Neutrophil (primary cell): Measurements from ENCODE around the gene ARFGEF3.

Experiments used
- H3K27ac ChIP-seq: fragments of 200-600 bp; sonication (generic); 2 replicates; pipeline ENCODE4 v1.5.1; 2016; ENCODE audit warnings: mild to moderate bottlenecking, moderate library complexity
- H3K27me3 ChIP-seq: fragments of 200-600 bp; sonication (generic); 2 replicates; pipeline ENCODE4 v1.6.0; 2016; ENCODE audit warnings: mild to moderate bottlenecking
- H3K36me3 ChIP-seq: fragments of 200-600 bp; sonication (generic); 2 replicates; pipeline ENCODE4 v1.5.1; 2017
- H3K4me1 ChIP-seq, 2 experiments: fragments of 200-600 bp in 1 of 2; sonication (generic) in 1 of 2; 1 replicate in 1 of 2; 2 replicates in 1 of 2; pipeline versions ENCODE4 v1.5.1 to v1.6.1; 2013 to 2016; ENCODE audit warnings: low read depth in 1 of 2, low read length in 1 of 2, mild to moderate bottlenecking in 1 of 2, moderate library complexity in 1 of 2; ENCODE audit not compliant: control insufficient read depth in 1 of 2, insufficient read depth in 1 of 2
- H3K4me3 ChIP-seq, 2 experiments: fragments of 200-600 bp in 1 of 2; sonication (generic) in 1 of 2; 1 replicate in 1 of 2; 2 replicates in 1 of 2; pipeline ENCODE4 v1.5.1; 2013 to 2016; ENCODE audit warnings: low read depth in 1 of 2, low read length in 1 of 2, mild to moderate bottlenecking in 1 of 2, moderate library complexity in 1 of 2
- H3K9me3 ChIP-seq: fragments of 200-600 bp; sonication (generic); 2 replicates; pipeline ENCODE4 v1.5.1; 2016
- CTCF ChIP-seq: fragments of 200-600 bp; sonication (generic); IDR thresholded peaks from 2 replicates; pipeline ENCODE4 v1.5.1; 2016; ENCODE audit warnings: antibody characterized with exemption

The ARFGEF3 gene

GRCh38 chr6:138331444-138331843 lies 169.7 kb downstream of the ARFGEF3 start:
- TF ChIP-seq CTCF, result no peak
- Histone ChIP-seq H3K4me1 (peaks cover 3 to 12% of the 10 kb centered on the region in 2 experiments), H3K4me3 (no peak overlapping the region), H3K36me3 (no peaks in the 10 kb centered on the region), H3K9me3 (no peaks in the 10 kb centered on the region), H3K27ac (no peak overlapping the region), H3K27me3 (no peaks in the 10 kb centered on the region)

GRCh38 chr6:138331984-138332383 lies 170.2 kb downstream of the ARFGEF3 start:
- no peaks in the 10 kb centered on the region for H3K27me3 ChIP-seq
- H3K4me3 ChIP-seq, result no peak overlapping the region
- H3K4me1 ChIP-seq, result peaks cover 3 to 12% of the 10 kb centered on the region in 2 experiments
- no peaks in the 10 kb centered on the region for H3K36me3 ChIP-seq
- H3K27ac ChIP-seq, result no peak overlapping the region
- no peaks in the 10 kb centered on the region for H3K9me3 ChIP-seq
- TF ChIP-seq CTCF, result no peak

- no peak for TF ChIP-seq CTCF
- H3K36me3 ChIP-seq, result no peaks in the 10 kb centered on the region
Measured at GRCh38 chr6:138334000-138334399, 172.3 kb downstream of the ARFGEF3 start.

GRCh38 chr6:138334963-138335362 lies 173.2 kb downstream of the ARFGEF3 start:
- no peaks in the 10 kb centered on the region for H3K36me3 ChIP-seq
- no peaks in the 10 kb centered on the region for H3K4me1 ChIP-seq
- no peaks in the 10 kb centered on the region for H3K27me3 ChIP-seq
- TF ChIP-seq CTCF, result no peak
- H3K27ac ChIP-seq, result no peak overlapping the region
- no peaks in the 10 kb centered on the region for H3K9me3 ChIP-seq
- no peak overlapping the region for H3K4me3 ChIP-seq

More at GRCh38 chr6:138334000-138334399, 172.3 kb downstream of the ARFGEF3 start:
- Histone ChIP-seq H3K9me3 (no peaks in the 10 kb centered on the region), H3K4me1 (no peaks in the 10 kb centered on the region), H3K4me3 (no peak overlapping the region), H3K27me3 (no peaks in the 10 kb centered on the region), H3K27ac (no peak overlapping the region)

GRCh38 chr6:138336221-138336620 lies 174.5 kb downstream of the ARFGEF3 start:
- Histone ChIP-seq H3K27me3 (no peaks in the 10 kb centered on the region), H3K27ac (no peak overlapping the region), H3K4me3 (no peak overlapping the region), H3K36me3 (no peaks in the 10 kb centered on the region), H3K9me3 (no peaks in the 10 kb centered on the region), H3K4me1 (no peaks in the 10 kb centered on the region)
- TF ChIP-seq CTCF, result no peak

- Histone ChIP-seq H3K27me3 (no peaks in the 10 kb centered on the region), H3K36me3 (no peaks in the 10 kb centered on the region), H3K9me3 (no peaks in the 10 kb centered on the region), H3K4me1 (no peaks in the 10 kb centered on the region), H3K27ac (no peak overlapping the region), H3K4me3 (no peak overlapping the region)
- no peak for TF ChIP-seq CTCF
Measured at GRCh38 chr6:138337076-138337475, 175.3 kb downstream of the ARFGEF3 start.
